ENCODE measurements around the gene RIC8B.
A peak's percentile ranks its signal among the peaks of the same experiment; 100 is the strongest.
"Not testable (repeated sequence)": the region's sequence is repeated elsewhere in the genome, so short reads cannot be mapped to it uniquely, and the experiment has no call there.

The RIC8B gene

DNA sequence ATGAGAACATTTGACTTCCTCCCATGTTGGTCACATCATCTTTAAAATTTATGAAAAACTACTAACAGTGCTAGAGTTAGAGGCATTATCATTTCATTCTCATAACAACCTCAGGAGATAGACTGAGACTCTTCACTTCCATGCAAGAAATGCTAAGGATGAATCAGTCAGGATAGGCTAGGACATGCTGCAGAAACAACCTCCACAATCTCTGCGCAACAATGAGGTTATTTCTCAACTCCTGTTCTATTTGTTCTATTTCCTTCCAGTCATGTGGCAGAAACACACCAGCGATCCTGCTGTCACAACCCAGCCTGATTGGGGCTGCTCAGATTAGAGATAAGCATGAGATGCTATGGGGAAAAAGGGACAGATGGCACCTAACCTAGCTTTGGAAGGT, 132.2 kb downstream of the RIC8B start:
- no peak for DNase-seq

DNA sequence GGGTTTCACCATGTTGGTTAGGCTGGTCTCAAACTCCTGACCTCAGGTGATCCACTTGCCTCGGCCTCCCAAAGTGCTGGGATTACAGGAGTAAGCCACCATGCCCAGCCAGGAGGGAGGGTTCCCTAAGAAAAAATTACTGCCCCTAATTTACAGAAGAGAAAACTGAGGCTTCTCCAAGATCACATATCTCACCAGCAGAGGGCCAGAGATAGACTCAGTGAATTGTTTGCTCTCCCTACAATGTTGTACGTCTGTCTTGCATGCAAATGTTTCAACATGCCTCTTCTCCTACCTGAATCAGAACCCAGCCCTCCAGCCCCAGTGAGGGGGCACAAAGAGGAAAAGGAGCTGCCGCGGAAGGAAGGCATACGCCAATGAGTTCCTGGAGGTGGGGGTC, 132.9 kb downstream of the RIC8B start:
- DNase-seq = no peak

DNA sequence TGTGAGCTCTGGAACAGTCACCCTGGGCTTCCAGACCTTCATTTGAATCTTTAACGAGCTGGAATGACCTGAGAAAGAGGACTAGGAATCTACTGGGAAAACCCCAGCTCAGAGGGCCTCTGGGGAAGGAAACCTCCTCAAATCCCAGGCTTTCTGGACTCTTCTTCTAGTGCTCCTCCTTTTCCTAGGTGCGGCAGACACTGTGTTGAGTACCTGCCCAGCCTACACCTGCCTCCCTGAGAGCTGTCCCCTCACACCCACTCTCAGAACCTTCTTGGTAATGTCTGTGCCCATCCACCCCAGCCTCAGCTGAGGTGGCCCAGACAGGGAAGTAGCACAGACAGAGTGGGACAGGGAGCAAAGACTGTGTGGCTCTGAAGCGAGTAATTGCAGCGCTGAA, 133.4 kb downstream of the RIC8B start:
- DNase-seq = no peak

DNA sequence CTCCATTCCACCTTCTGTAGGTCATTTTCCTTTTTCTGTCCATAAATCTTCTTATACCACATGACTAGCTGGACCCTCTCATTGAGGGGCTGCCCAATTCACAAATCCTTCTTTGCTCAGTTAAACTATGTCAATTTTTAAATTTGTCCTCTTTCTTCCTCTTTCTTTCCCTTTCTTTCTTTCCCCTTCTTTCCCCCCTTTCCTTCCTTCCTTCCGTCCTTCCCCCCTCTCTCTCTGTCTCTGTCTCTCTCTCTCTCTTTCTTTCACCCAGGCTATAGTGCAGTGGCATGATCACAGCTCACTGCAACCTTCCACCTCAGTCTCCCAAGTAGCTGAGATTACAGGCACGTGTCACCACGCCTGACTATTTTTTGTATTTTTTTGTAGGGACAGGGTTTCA, 134.1 kb downstream of the RIC8B start:
- no peak for DNase-seq

- DNase-seq = no peak
Measured at GRCh38 chr12:106910202-106910601, 135.7 kb downstream of the RIC8B start.

- DNase-seq = no peak
Measured at GRCh38 chr12:106911581-106911980, 137.1 kb downstream of the RIC8B start.

GRCh38 chr12:106913456-106913855, 139.0 kb downstream of the RIC8B start:
- DNase-seq = no peak

- no peak for DNase-seq
Measured at GRCh38 chr12:106914796-106915634, 140.5 kb downstream of the RIC8B start.

- no peak for DNase-seq
Measured at GRCh38 chr12:106915635-106916026, 141.1 kb downstream of the RIC8B start.

GRCh38 chr12:106917503-106917902, 143.0 kb downstream of the RIC8B start:
- DNase-seq = no peak

- no peak for DNase-seq
Measured at GRCh38 chr12:106918746-106919145, 144.3 kb downstream of the RIC8B start.

DNA sequence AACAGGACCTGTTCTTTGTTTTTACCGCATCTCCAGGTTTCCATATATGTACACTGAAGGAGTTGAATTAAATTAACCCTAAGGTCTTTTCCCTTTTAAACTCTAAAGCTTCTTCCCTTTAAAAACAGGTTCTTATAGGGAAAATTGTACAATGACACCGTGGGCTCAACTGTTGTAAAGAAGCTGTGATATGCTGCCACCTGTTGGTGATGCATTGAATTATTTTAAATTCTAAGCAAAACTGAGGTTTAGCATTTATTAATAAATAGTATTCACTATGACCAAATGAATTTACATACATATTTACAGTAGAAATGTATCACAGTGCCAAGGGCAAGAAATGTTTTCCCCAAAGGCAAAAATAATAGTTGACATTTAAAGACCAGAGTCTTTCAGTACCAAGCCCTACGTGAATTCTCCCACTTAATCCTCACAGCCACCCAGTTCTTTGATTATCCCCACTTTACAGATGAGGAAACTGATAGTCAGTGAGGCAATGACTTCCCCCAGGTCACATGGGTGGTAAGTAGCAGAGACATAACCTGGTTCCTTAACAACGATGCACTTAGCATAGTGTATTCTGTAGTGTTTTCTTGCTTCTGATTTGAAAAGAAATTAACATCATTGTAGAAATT, 145.5 kb downstream of the RIC8B start:
- DNase-seq = peak in 1 of 4 experiments; percentile 4

DNA sequence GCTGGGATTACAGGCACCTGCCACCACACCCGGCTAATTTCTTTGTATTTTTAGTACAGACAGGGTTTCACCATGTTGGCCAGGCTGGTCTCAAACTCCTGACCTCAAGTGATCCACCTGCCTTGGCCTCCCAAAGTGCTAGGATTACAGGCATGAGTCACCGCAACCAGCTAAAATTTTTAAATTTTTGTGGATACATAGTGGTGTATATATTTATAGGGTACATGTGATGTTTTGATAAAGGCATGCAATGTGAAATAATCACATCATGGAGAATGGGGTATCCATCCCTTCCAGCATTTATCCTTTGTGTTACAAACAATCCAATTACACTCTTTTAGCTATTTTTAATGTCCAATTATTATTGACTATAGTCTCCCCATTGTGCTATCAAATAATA, 147.5 kb downstream of the RIC8B start:
- not testable (repeated sequence) for DNase-seq

GRCh38 chr12:106923594-106923993, 149.1 kb downstream of the RIC8B start:
- DNase-seq = not testable (repeated sequence)

- DNase-seq = no peak
Measured at GRCh38 chr12:106924268-106924861, 149.9 kb downstream of the RIC8B start.

- DNase-seq = no peak
Measured at GRCh38 chr12:106926657-106927056, 152.2 kb downstream of the RIC8B start.

DNA sequence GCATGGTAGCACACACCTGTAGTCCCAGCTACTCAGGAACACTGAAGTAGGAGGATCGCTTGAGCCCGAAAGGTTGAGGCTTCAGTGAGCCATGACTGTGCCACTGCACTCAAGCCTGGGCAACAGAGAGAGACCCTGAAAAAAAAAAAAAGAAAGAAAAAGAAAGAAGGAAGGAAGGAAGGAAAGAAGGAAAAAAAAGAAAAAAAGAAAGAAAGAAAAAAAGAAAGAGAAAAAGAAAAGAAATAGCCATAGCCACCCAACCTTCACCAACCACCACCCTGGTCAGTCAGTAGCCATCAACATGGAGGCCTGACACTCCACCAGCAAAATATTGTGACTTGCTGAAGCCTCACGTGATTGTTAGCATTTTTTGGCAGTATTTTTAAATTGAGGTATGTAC, 159.8 kb downstream of the RIC8B start:
- DNase-seq = no peak

Measured in activated CD4-positive, CD25-positive, alpha-beta regulatory T cell (primary cell).